Gastroesophageal sphincter (tissue), 3 donors: ENCODE results near the gene VSTM5.

ENCODE experiments used
- CTCF ChIP-seq, 4 experiments: fragments of 200-600 bp in 2 of 4; fragments of 450-650 bp in 2 of 4; sonication (generic) in 1 of 4; IDR thresholded peaks; one replicate each; pipeline ENCODE4 v1.5.1; 2017 to 2019; ENCODE audit warnings: antibody characterized with exemption in 4 of 4, mild to moderate bottlenecking in 2 of 4, moderate library complexity in 2 of 4
- EP300 ChIP-seq: sonication (generic); formaldehyde crosslinking; IDR thresholded peaks from one replicate; pipeline ENCODE4 v1.6.1; 2017; ENCODE audit warnings: antibody characterized with exemption, mild to moderate bottlenecking
- POLR2A ChIP-seq, 2 donors: fragments of 450-650 bp; IDR thresholded peaks; one replicate each; pipeline ENCODE4 v1.6.1; 2017; ENCODE audit warnings: antibody characterized with exemption in 2 of 2, mild to moderate bottlenecking in 2 of 2, moderate library complexity in 1 of 2
- POLR2AphosphoS5 ChIP-seq: sonication (generic); formaldehyde crosslinking; IDR thresholded peaks from one replicate; pipeline ENCODE4 v1.6.1; 2017; ENCODE audit warnings: antibody characterized with exemption

GRCh38 chr11:93869830-93870229, 19.4 kb upstream of the VSTM5 start:
- TF ChIP-seq POLR2AphosphoS5 (no peak), CTCF (IDR thresholded peaks at IDR 0.05) (no peak), POLR2A (IDR thresholded peaks at IDR 0.05) (no peak), EP300 (no peak)
